GM12891 (cell line): ENCODE data around the gene ENPEP.

Experiments
- POLR2A ChIP-seq: IDR thresholded peaks from 2 replicates; pipeline ENCODE4 v1.6.1; 2011; ENCODE audit warnings: low read depth, low read length, control low read depth
- TAF1 ChIP-seq: IDR thresholded peaks from 2 replicates; pipeline ENCODE4 v1.6.1; 2011; ENCODE audit warnings: low read depth, low read length, control low read depth

GRCh38 chr4:110458494-110459266 lies 17.3 kb upstream of the ENPEP start:
- TF ChIP-seq POLR2A: no peak
- TF ChIP-seq TAF1: no peak
